T-helper 1 cell treated with Interleukin-12 subunit alpha and Interleukin-12 subunit beta and Interleukin-4 antibody, amounts not matched to agents 30 μg/mL and 1 μg/mL, for 36 hours (primary cell): ENCODE measurements around the gene PAN3.

Experiments
- H3K27ac Mint-ChIP-seq: one replicate; pipeline ENCODE4 v1.8.0; 2021; ENCODE audit warnings: mild to moderate bottlenecking, mixed read lengths
- H3K27me3 Mint-ChIP-seq: one replicate; pipeline ENCODE4 v1.8.0; 2021; ENCODE audit warnings: low read depth, mixed read lengths
- H3K36me3 Mint-ChIP-seq: one replicate; pipeline ENCODE4 v1.8.0; 2021; ENCODE audit warnings: low read depth, mixed read lengths
- H3K4me1 Mint-ChIP-seq: one replicate; pipeline ENCODE4 v1.8.0; 2021; ENCODE audit warnings: low read depth, mixed read lengths
- H3K4me3 Mint-ChIP-seq: one replicate; pipeline ENCODE4 v1.8.0; 2021; ENCODE audit warnings: mild to moderate bottlenecking, moderate library complexity, mixed read lengths
- H3K9me3 Mint-ChIP-seq: one replicate; pipeline ENCODE4 v1.8.0; 2021; ENCODE audit warnings: mixed read lengths

The PAN3 gene

GRCh38 chr13:28166257-28166656 is 27.9 kb downstream of the PAN3 start:
- Mint-ChIP-seq H3K9me3 (no peaks in the 10 kb centered on the region), H3K36me3 (no peaks in the 10 kb centered on the region), H3K4me1 (no peaks in the 10 kb centered on the region), H3K4me3 (no peak overlapping the region), H3K27me3 (no peaks in the 10 kb centered on the region), H3K27ac (no peak overlapping the region)

GRCh38 chr13:28171266-28171665 is 32.9 kb downstream of the PAN3 start:
- Mint-ChIP-seq H3K4me1 (no peaks in the 10 kb centered on the region), H3K27ac (no peak overlapping the region), H3K4me3 (no peak overlapping the region), H3K36me3 (peaks cover 7% of the 10 kb centered on the region), H3K9me3 (no peaks in the 10 kb centered on the region), H3K27me3 (no peaks in the 10 kb centered on the region)

GRCh38 chr13:28172947-28173346 is 34.6 kb downstream of the PAN3 start:
- Mint-ChIP-seq H3K27ac (no peak overlapping the region), H3K36me3 (peaks cover 12% of the 10 kb centered on the region)

GRCh38 chr13:28173793-28174192 is 35.4 kb downstream of the PAN3 start:
- no peaks in the 10 kb centered on the region for H3K4me1 Mint-ChIP-seq
- no peak overlapping the region for H3K27ac Mint-ChIP-seq
- H3K27me3 Mint-ChIP-seq = no peaks in the 10 kb centered on the region
- H3K4me3 Mint-ChIP-seq = no peak overlapping the region
- no peaks in the 10 kb centered on the region for H3K9me3 Mint-ChIP-seq
- H3K36me3 Mint-ChIP-seq = peaks cover 15% of the 10 kb centered on the region

More at GRCh38 chr13:28172947-28173346, 34.6 kb downstream of the PAN3 start:
- Mint-ChIP-seq H3K4me3 (no peak overlapping the region), H3K4me1 (no peaks in the 10 kb centered on the region), H3K27me3 (no peaks in the 10 kb centered on the region), H3K9me3 (no peaks in the 10 kb centered on the region)

- H3K4me3 Mint-ChIP-seq = no peak overlapping the region
- peaks cover 15% of the 10 kb centered on the region for H3K36me3 Mint-ChIP-seq
- no peaks in the 10 kb centered on the region for H3K4me1 Mint-ChIP-seq
- H3K27ac Mint-ChIP-seq = no peak overlapping the region
- no peaks in the 10 kb centered on the region for H3K27me3 Mint-ChIP-seq
- no peaks in the 10 kb centered on the region for H3K9me3 Mint-ChIP-seq
Observed at GRCh38 chr13:28177327-28177726, 39.0 kb downstream of the PAN3 start.

- H3K27ac Mint-ChIP-seq = no peak overlapping the region
Observed at GRCh38 chr13:28177877-28178276, 39.5 kb downstream of the PAN3 start.

GRCh38 chr13:28179974-28180373 is 41.6 kb downstream of the PAN3 start:
- no peaks in the 10 kb centered on the region for H3K4me1 Mint-ChIP-seq
- no peak overlapping the region for H3K27ac Mint-ChIP-seq
- H3K27me3 Mint-ChIP-seq = no peaks in the 10 kb centered on the region
- no peaks in the 10 kb centered on the region for H3K9me3 Mint-ChIP-seq
- peaks cover 17% of the 10 kb centered on the region for H3K36me3 Mint-ChIP-seq
- H3K4me3 Mint-ChIP-seq = no peak overlapping the region

More at GRCh38 chr13:28177877-28178276, 39.5 kb downstream of the PAN3 start:
- Mint-ChIP-seq H3K4me3 (no peak overlapping the region), H3K9me3 (no peaks in the 10 kb centered on the region), H3K27me3 (no peaks in the 10 kb centered on the region), H3K36me3 (peaks cover 15% of the 10 kb centered on the region), H3K4me1 (no peaks in the 10 kb centered on the region)

GRCh38 chr13:28181413-28181812 is 43.1 kb downstream of the PAN3 start:
- no peaks in the 10 kb centered on the region for H3K4me1 Mint-ChIP-seq
- H3K9me3 Mint-ChIP-seq = no peaks in the 10 kb centered on the region
- H3K36me3 Mint-ChIP-seq = peaks cover 12% of the 10 kb centered on the region
- no peak overlapping the region for H3K4me3 Mint-ChIP-seq
- no peak overlapping the region for H3K27ac Mint-ChIP-seq
- no peaks in the 10 kb centered on the region for H3K27me3 Mint-ChIP-seq

- Mint-ChIP-seq H3K27me3 (no peaks in the 10 kb centered on the region), H3K4me3 (no peak overlapping the region), H3K36me3 (peaks cover 5% of the 10 kb centered on the region), H3K9me3 (no peaks in the 10 kb centered on the region), H3K4me1 (no peaks in the 10 kb centered on the region), H3K27ac (no peak overlapping the region)
Observed at GRCh38 chr13:28185256-28185655, 46.9 kb downstream of the PAN3 start.

- Mint-ChIP-seq H3K36me3 (peaks cover 12% of the 10 kb centered on the region), H3K9me3 (no peaks in the 10 kb centered on the region), H3K27ac (no peak overlapping the region), H3K4me1 (peaks cover 2% of the 10 kb centered on the region), H3K4me3 (no peak overlapping the region), H3K27me3 (no peaks in the 10 kb centered on the region)
Observed at GRCh38 chr13:28199089-28199488, 60.7 kb downstream of the PAN3 start.

- peaks cover 13% of the 10 kb centered on the region for H3K4me1 Mint-ChIP-seq
- H3K27ac Mint-ChIP-seq = no peak overlapping the region
- H3K27me3 Mint-ChIP-seq = no peaks in the 10 kb centered on the region
- H3K9me3 Mint-ChIP-seq = no peaks in the 10 kb centered on the region
- no peak overlapping the region for H3K4me3 Mint-ChIP-seq
- peaks cover 25% of the 10 kb centered on the region for H3K36me3 Mint-ChIP-seq
Observed at GRCh38 chr13:28204043-28204442, 65.7 kb downstream of the PAN3 start.

GRCh38 chr13:28204690-28205443 is 66.5 kb downstream of the PAN3 start:
- Mint-ChIP-seq H3K9me3 (no peaks in the 10 kb centered on the region), H3K4me1 (peaks cover 13% of the 10 kb centered on the region)

GRCh38 chr13:28218679-28219078 is 80.3 kb downstream of the PAN3 start:
- H3K27me3 Mint-ChIP-seq = no peaks in the 10 kb centered on the region
- H3K36me3 Mint-ChIP-seq = peaks cover 11% of the 10 kb centered on the region
- H3K27ac Mint-ChIP-seq = no peak overlapping the region
- H3K9me3 Mint-ChIP-seq = no peaks in the 10 kb centered on the region
- no peak overlapping the region for H3K4me3 Mint-ChIP-seq
- no peaks in the 10 kb centered on the region for H3K4me1 Mint-ChIP-seq

More at GRCh38 chr13:28204690-28205443, 66.5 kb downstream of the PAN3 start:
- Mint-ChIP-seq H3K27me3 (no peaks in the 10 kb centered on the region), H3K4me3 (no peak overlapping the region), H3K36me3 (peaks cover 29% of the 10 kb centered on the region), H3K27ac (no peak overlapping the region)

- H3K36me3 Mint-ChIP-seq = peaks cover 7% of the 10 kb centered on the region
- no peaks in the 10 kb centered on the region for H3K27me3 Mint-ChIP-seq
- H3K4me3 Mint-ChIP-seq = no peak overlapping the region
- H3K4me1 Mint-ChIP-seq = no peaks in the 10 kb centered on the region
- no peaks in the 10 kb centered on the region for H3K9me3 Mint-ChIP-seq
- H3K27ac Mint-ChIP-seq = no peak overlapping the region
Observed at GRCh38 chr13:28219408-28220099, 81.2 kb downstream of the PAN3 start.

GRCh38 chr13:28220166-28220565 is 81.8 kb downstream of the PAN3 start:
- no peaks in the 10 kb centered on the region for H3K9me3 Mint-ChIP-seq
- H3K27ac Mint-ChIP-seq = no peak overlapping the region

More at GRCh38 chr13:28220166-28220565, 81.8 kb downstream of the PAN3 start:
- H3K4me1 Mint-ChIP-seq = no peaks in the 10 kb centered on the region
- no peak overlapping the region for H3K4me3 Mint-ChIP-seq
- no peaks in the 10 kb centered on the region for H3K27me3 Mint-ChIP-seq
- H3K36me3 Mint-ChIP-seq = peaks cover 4% of the 10 kb centered on the region
